ENCODE results near the gene PCDH8.
A peak's percentile ranks its signal among the peaks of the same experiment; 100 is the strongest.

PCDH8 gene

GRCh38 chr13:52812941-52813340 lies 35.5 kb downstream of the PCDH8 start:
- no peak for DNase-seq

- DNase-seq = no peak
These were observed 36.6 kb downstream of the PCDH8 start for GRCh38 chr13:52811841-52812240.

- DNase-seq = no peak
These were observed 37.9 kb downstream of the PCDH8 start for GRCh38 chr13:52810526-52810925.

DNA sequence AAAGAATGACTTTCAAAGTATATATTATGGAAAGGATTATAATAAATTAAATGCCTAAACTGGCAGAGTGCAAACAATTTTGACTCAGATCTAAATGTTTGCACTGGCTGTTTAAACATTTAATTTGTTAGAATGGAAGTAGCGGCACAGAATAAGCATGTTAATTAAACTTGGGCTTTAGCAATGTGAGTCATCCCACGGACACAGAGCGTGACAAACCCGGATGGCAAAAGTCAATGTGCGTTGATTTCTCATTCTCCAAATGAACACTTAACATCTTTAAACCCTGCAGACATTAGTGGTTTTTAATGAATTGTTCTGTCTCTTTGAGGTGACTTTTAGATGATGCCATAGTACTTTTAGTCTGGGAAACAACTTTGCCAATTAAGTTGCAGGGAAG lies 38.4 kb downstream of the PCDH8 start:
- DNase-seq = no peak

- DNase-seq = peak; percentile 30
These were observed 39.1 kb downstream of the PCDH8 start for GRCh38 chr13:52809310-52809769.

- DNase-seq = no peak
These were observed 39.6 kb downstream of the PCDH8 start for GRCh38 chr13:52808842-52809219.

- DNase-seq = no peak
These were observed 42.4 kb downstream of the PCDH8 start for GRCh38 chr13:52806029-52806428.

DNA sequence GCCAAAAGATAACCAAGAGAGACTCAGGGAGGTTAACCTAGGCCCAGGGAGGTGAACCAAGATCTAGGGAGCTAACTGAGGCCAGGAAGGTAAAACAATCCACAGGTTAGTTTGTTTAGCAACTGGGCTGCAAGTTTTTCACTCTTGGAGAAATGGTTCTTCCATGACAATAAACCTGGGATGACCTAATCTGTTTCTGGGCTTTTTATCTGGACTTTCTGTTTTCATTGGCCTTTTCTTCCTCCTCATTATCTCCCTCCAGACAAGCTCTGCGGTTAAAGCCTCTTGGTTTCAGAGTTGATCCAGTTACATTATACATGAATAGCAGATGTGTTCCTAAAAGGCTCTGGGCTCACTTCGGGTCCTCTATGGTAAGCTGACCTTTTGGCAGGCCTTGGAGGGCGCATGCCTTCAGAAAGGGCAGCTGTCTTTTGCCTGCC lies 44.2 kb downstream of the PCDH8 start:
- no peak for DNase-seq

- no peak for DNase-seq
These were observed 47.6 kb downstream of the PCDH8 start for GRCh38 chr13:52800856-52801255.

- DNase-seq = no peak
These were observed 49.5 kb downstream of the PCDH8 start for GRCh38 chr13:52798770-52799430.

- no peak for DNase-seq
These were observed 51.3 kb downstream of the PCDH8 start for GRCh38 chr13:52797176-52797575.

DNA sequence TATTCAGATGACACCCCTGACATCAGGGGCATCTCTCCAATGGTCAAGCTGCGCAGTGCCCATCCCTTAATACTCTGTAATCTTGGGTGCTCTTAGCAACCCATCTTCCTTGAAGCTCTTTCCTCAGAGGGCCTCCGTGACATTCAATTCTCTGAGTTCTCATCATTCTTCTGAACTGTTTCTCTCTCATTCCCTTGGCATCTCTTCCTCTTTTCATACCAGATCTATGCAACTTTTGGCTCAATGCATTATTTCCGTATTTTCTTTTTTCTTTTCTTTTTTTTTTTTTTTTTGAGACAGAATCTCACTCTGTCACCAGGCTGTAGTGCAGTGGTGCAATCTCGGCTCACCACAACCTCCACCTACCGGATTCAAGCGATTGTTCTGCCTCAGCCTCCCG lies 53.9 kb downstream of the PCDH8 start:
- no peak for DNase-seq

- no peak for DNase-seq
These were observed 54.9 kb downstream of the PCDH8 start for GRCh38 chr13:52793515-52794061.
